PC-3 (cell line): ENCODE results near the gene GALNT2.

Experiments used
- CTCF ChIP-seq: fragments of 300-600 bp; sonication (generic); conservative IDR thresholded peaks from 2 replicates; pipeline ENCODE4 v1.5.1; 2017; ENCODE audit warnings: antibody characterized with exemption, low read depth, mild to moderate bottlenecking, low read length
- EZH2 ChIP-seq: fragments of 300-600 bp; sonication (generic); IDR thresholded peaks from one replicate; pipeline ENCODE4 v1.6.1; 2017; ENCODE audit warnings: antibody characterized with exemption, mild to moderate bottlenecking, low read length; ENCODE audit not compliant: unreplicated experiment
- EZH2phosphoT487 ChIP-seq: fragments of 300-600 bp; sonication (generic); IDR thresholded peaks from 2 replicates; pipeline ENCODE4 v1.6.1; 2018; ENCODE audit warnings: mild to moderate bottlenecking, antibody characterized with exemption, low read length, borderline replicate concordance

DNA sequence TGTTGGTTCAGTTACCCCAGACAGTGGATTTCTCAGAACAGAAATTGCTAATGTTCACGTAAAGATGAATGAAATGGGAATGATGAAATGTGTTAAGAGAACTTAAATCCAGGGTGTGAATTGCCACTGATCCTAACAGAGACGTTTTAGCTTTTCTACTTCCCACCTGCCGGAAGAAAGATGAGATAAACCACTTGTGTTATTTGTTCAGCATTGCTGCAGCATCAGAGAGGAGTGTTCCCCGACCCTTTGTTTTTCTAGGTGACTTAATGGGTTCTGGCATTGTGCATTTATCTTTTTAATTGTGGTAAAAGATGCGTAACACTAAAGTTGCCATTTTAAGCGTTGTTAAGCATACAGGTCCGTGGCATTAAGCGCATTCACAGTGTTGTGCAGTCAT, 122.3 kb downstream of the GALNT2 start:
- TF ChIP-seq CTCF (no peak), EZH2 (no peak), EZH2phosphoT487 (no peak)
